H1 (cell line): ENCODE results near the gene PRRC2A. TPM values are rescaled to one million over a fixed set of nuclear protein-coding genes. Genes with fewer than 3 reads are reported as not detected.

Experiments
- CTCF ChIA-PET: fragments of 300-600 bp; sonication (Branson Sonifier 250); formaldehyde crosslinking; loops from one replicate; lab custom pipeline; 2021; ENCODE audit not compliant: partially characterized antibody; lab: Charles Lee
- POLR2A ChIA-PET: fragments of 300-600 bp; sonication (Branson Sonifier 250); formaldehyde crosslinking; loops from one replicate; lab custom pipeline; 2021; ENCODE audit warnings: inconsistent platforms; ENCODE audit not compliant: partially characterized antibody; lab: Charles Lee
- DNase-seq, 2 experiments: peaks; one replicate each; pipeline versions ENCODE4 v3.0.0 to v3.0.0-alpha.2; 2010 to 2022; ENCODE audit warnings: low spot score in 2 of 2, low read depth in 1 of 2, mixed read lengths in 1 of 2
- FAIRE-seq: peaks from 2 replicates; lab custom pipeline; 2011; peaks lifted over from hg19 to GRCh38; lab: Jason Lieb, UNC
- H2AFZ ChIP-seq: 2 replicates; pipeline ENCODE4 v1.8.1; 2012; ENCODE audit warnings: low read length, inconsistent platforms
- H2AK5ac ChIP-seq: 2 replicates; pipeline ENCODE4 v1.6.1; 2013; ENCODE audit warnings: low read depth, low read length
- H2BK120ac ChIP-seq: replicated peaks from 2 replicates; pipeline ENCODE3; 2013; ENCODE audit warnings: low read depth, low read length, inconsistent platforms
- H2BK12ac ChIP-seq: 2 replicates; pipeline ENCODE4 v1.6.1; 2013; ENCODE audit warnings: low read depth, low read length
- H2BK15ac ChIP-seq: 2 replicates; pipeline ENCODE4 v1.6.1; 2013; ENCODE audit warnings: low read length
- H2BK20ac ChIP-seq: 2 replicates; pipeline ENCODE4 v1.6.1; 2013; ENCODE audit warnings: low read length
- H2BK5ac ChIP-seq: 2 replicates; pipeline ENCODE4 v1.6.1; 2013; ENCODE audit warnings: low read depth, low read length
- H3K14ac ChIP-seq: 2 replicates; pipeline ENCODE4 v1.6.1; 2013; ENCODE audit warnings: inconsistent platforms; ENCODE audit not compliant: insufficient read length
- H3K18ac ChIP-seq: 2 replicates; pipeline ENCODE4 v1.6.1; 2013; ENCODE audit warnings: low read length; ENCODE audit errors: extremely low read depth
- H3K23ac ChIP-seq: 2 replicates; pipeline ENCODE4 v1.6.1; 2013; ENCODE audit warnings: inconsistent platforms; ENCODE audit not compliant: insufficient read length
- H3K23me2 ChIP-seq: 2 replicates; pipeline ENCODE4 v1.6.1; 2013; ENCODE audit warnings: low read depth, low read length
- H3K27ac ChIP-seq: 2 replicates; pipeline ENCODE4 v1.6.1; 2011; ENCODE audit warnings: low read depth, low read length, inconsistent platforms
- H3K27me3 ChIP-seq, 4 experiments: replicated peaks in 1 of 4; 1 replicate in 1 of 4; 2 replicates in 3 of 4; pipeline versions ENCODE4 v1.6.1 to v1.8.1; 2011 to 2013; ENCODE audit warnings: low read length in 3 of 4, mild to moderate bottlenecking in 3 of 4, inconsistent platforms in 2 of 4, mixed read lengths in 2 of 4, moderate library complexity in 1 of 4; ENCODE audit not compliant: control insufficient read depth in 3 of 4, insufficient read depth in 3 of 4; ENCODE audit errors: extremely low read depth in 1 of 4
- H3K36me3 ChIP-seq, 4 experiments: 2 replicates each; pipeline versions ENCODE4 v1.6.1 to v1.8.1; 2011 to 2013; ENCODE audit warnings: mild to moderate bottlenecking in 4 of 4, low read length in 3 of 4, moderate library complexity in 2 of 4, control low read depth in 1 of 4, inconsistent platforms in 1 of 4; ENCODE audit not compliant: insufficient read depth in 4 of 4, control insufficient read depth in 2 of 4
- H3K4ac ChIP-seq: replicated peaks from 2 replicates; pipeline ENCODE3; 2013; ENCODE audit warnings: low read length, low read depth, mixed read lengths, inconsistent platforms; ENCODE audit not compliant: insufficient read length
- H3K4me1 ChIP-seq, 4 experiments: replicated peaks in 1 of 4; 1 replicate in 1 of 4; 2 replicates in 3 of 4; pipeline versions ENCODE4 v1.6.1 to v1.8.1; 2011 to 2013; ENCODE audit warnings: low read length in 3 of 4, inconsistent platforms in 2 of 4, mixed read lengths in 1 of 4; ENCODE audit not compliant: insufficient read depth in 4 of 4, control insufficient read depth in 3 of 4
- H3K4me2 ChIP-seq, 2 experiments: 2 replicates each; pipeline versions ENCODE4 v1.6.1 to v1.8.1; 2011 to 2013; ENCODE audit warnings: low read depth in 2 of 2, low read length in 2 of 2, control low read depth in 1 of 2, inconsistent platforms in 1 of 2, mild to moderate bottlenecking in 1 of 2; ENCODE audit not compliant: insufficient read depth in 1 of 2
- H3K4me3 ChIP-seq, 4 experiments: fragments of 200-600, 300-600 bp in 1 of 4; sonication (generic), shearing (Covaris generic), sonication (Bioruptor Twin) in 1 of 4; 2 replicates each; pipeline versions ENCODE4 v1.5.1 to v1.8.1; 2011 to 2016; ENCODE audit warnings: low read length in 4 of 4, low read depth in 3 of 4, control low read depth in 2 of 4, inconsistent platforms in 2 of 4, mild to moderate bottlenecking in 2 of 4, mixed read lengths in 1 of 4, moderate library complexity in 1 of 4; ENCODE audit not compliant: insufficient read depth in 2 of 4; ENCODE audit errors: extremely low read depth in 1 of 4
- H3K56ac ChIP-seq: replicated peaks from 2 replicates; pipeline ENCODE3; 2013; ENCODE audit warnings: low read depth, mild to moderate bottlenecking, mixed read lengths, low read length, inconsistent platforms; ENCODE audit not compliant: insufficient read length
- H3K79me1 ChIP-seq: 2 replicates; pipeline ENCODE4 v1.6.1; 2013; ENCODE audit warnings: low read depth, low read length, control low read depth
- H3K79me2 ChIP-seq, 2 experiments: 2 replicates each; pipeline versions ENCODE4 v1.6.1 to v1.8.1; 2012 to 2013; ENCODE audit warnings: low read length in 2 of 2, mild to moderate bottlenecking in 2 of 2, inconsistent platforms in 1 of 2; ENCODE audit not compliant: insufficient read depth in 2 of 2, control insufficient read depth in 1 of 2
- H3K9ac ChIP-seq, 4 experiments: replicated peaks in 1 of 4; 1 replicate in 1 of 4; 2 replicates in 3 of 4; pipeline versions ENCODE4 v1.6.1 to v1.8.1; 2011 to 2013; ENCODE audit warnings: low read depth in 3 of 4, low read length in 3 of 4, control low read depth in 2 of 4, mild to moderate bottlenecking in 2 of 4, moderate library complexity in 2 of 4, inconsistent platforms in 1 of 4; ENCODE audit errors: extremely low read depth in 1 of 4
- H3K9me3 ChIP-seq, 2 experiments: 2 replicates each; pipeline versions ENCODE4 v1.6.1 to v1.8.1; 2012 to 2013; ENCODE audit warnings: mild to moderate bottlenecking in 2 of 2, moderate library complexity in 2 of 2, control low read depth in 1 of 2, inconsistent platforms in 1 of 2, low read depth in 1 of 2, low read length in 1 of 2, mixed read lengths in 1 of 2; ENCODE audit not compliant: insufficient read depth in 2 of 2
- H4K20me1 ChIP-seq, 2 experiments: replicated peaks in 1 of 2; 2 replicates each; pipeline versions ENCODE3 to v1.8.1; 2011 to 2013; ENCODE audit warnings: inconsistent platforms in 2 of 2, low read length in 2 of 2, mild to moderate bottlenecking in 1 of 2; ENCODE audit not compliant: insufficient read depth in 2 of 2, control insufficient read depth in 1 of 2
- H4K5ac ChIP-seq: 2 replicates; pipeline ENCODE4 v1.6.1; 2013; ENCODE audit warnings: low read length, low read depth, mixed read lengths, inconsistent platforms; ENCODE audit not compliant: insufficient read length
- H4K8ac ChIP-seq: 2 replicates; pipeline ENCODE4 v1.8.0; 2013; ENCODE audit warnings: mild to moderate bottlenecking, moderate library complexity, low read length, inconsistent platforms; ENCODE audit not compliant: insufficient read depth; ENCODE audit errors: extremely low read depth
- H4K91ac ChIP-seq: replicated peaks from 2 replicates; pipeline ENCODE3; 2013; ENCODE audit warnings: low read length, mixed read lengths, inconsistent platforms; ENCODE audit not compliant: insufficient read length
- ASH2L ChIP-seq: fragments of 200-600, 300-600 bp; sonication (generic); IDR thresholded peaks from one replicate; pipeline ENCODE4 v1.7.1; 2017; ENCODE audit warnings: low read length
- BACH1 ChIP-seq: IDR thresholded peaks from 2 replicates; pipeline ENCODE4 v1.6.1; 2012; ENCODE audit warnings: low read length, improper control_type of control experiment
- CEBPB ChIP-seq: IDR thresholded peaks from 2 replicates; pipeline ENCODE4 v1.6.1; 2012; ENCODE audit warnings: low read depth, low read length
- CTBP2 ChIP-seq: IDR thresholded peaks from 2 replicates; pipeline ENCODE4 v1.7.0; 2011; ENCODE audit warnings: borderline replicate concordance, mild to moderate bottlenecking, moderate library complexity, mixed read lengths, low read length; ENCODE audit not compliant: insufficient read depth, insufficient read length
- EZH2 ChIP-seq: fragments of 200-600 bp; sonication (generic); IDR thresholded peaks from 2 replicates; pipeline ENCODE4 v1.7.1; 2012; ENCODE audit warnings: low read depth, mild to moderate bottlenecking, moderate library complexity, low read length, inconsistent platforms; ENCODE audit not compliant: severe bottlenecking
- KDM1A ChIP-seq: fragments of 200-600, 300-600 bp; sonication (generic); IDR thresholded peaks from 2 replicates; pipeline ENCODE4 v1.7.1; 2016; ENCODE audit warnings: mild to moderate bottlenecking, low read length, borderline replicate concordance
- KDM5A ChIP-seq: fragments of 200-600 bp; IDR thresholded peaks from 2 replicates; pipeline ENCODE4 v1.7.1; 2012; ENCODE audit warnings: mild to moderate bottlenecking, low read length, inconsistent platforms, mixed read lengths
- POLR2AphosphoS5 ChIP-seq: IDR thresholded peaks from 2 replicates; pipeline ENCODE4 v1.6.1; 2011; ENCODE audit warnings: low read depth, low read length
- SIX5 ChIP-seq: IDR thresholded peaks from 2 replicates; pipeline ENCODE4 v1.6.1; 2011; ENCODE audit warnings: mild to moderate bottlenecking, low read depth, low read length
- SP2 ChIP-seq: IDR thresholded peaks from 2 replicates; pipeline ENCODE4 v1.6.1; 2012; ENCODE audit warnings: mild to moderate bottlenecking, low read length, inconsistent platforms
- SP4 ChIP-seq: IDR thresholded peaks from 2 replicates; pipeline ENCODE4 v1.6.1; 2012; ENCODE audit warnings: low read length, inconsistent platforms
- WGBS, 2 experiments: shearing (Covaris generic) in 1 of 2; methylation state at CpG; one replicate each; pipeline versions ENCODE4 v1.1.6 to v1.1.7; 2013 to 2015; ENCODE audit warnings: low lambda C conversion rate in 2 of 2, mixed read lengths in 2 of 2, inconsistent platforms in 1 of 2, low coverage in 1 of 2, missing lambda C conversion rate in 1 of 2; ENCODE audit not compliant: insufficient replicate concordance in 2 of 2, insufficient coverage in 1 of 2, insufficient read length in 1 of 2; ENCODE audit errors: extremely low coverage in 1 of 2, missing lambda C conversion rate in 1 of 2; 5-methylcytosine and 5-hydroxymethylcytosine counted together
- polyA plus RNA-seq, 7 experiments: library from polyadenylated mRNA; depleted of rRNA in 3 of 7; stranded (reverse) in 5 of 7; unstranded in 2 of 7; fragments of >200 nt in 5 of 7; fragments of 200-250 nt in 2 of 7; gene quantifications; 1 replicate in 5 of 7; 2 replicates in 1 of 7; 4 replicates in 1 of 7; pipeline versions ENCODE4 v1.2.1 to v1.2.3, GENCODE V29; 2011 to 2013; ENCODE audit warnings: missing spikeins in 2 of 7, mixed read lengths in 2 of 7
- total RNA-seq: library from RNA; stranded (reverse); fragmentation: NEBNext Ultra II Directional; extraction: Animal tissue kit (Norgen Biotek cat#: 25700); gene quantifications from 2 replicates; pipeline ENCODE4 v1.2.1, GENCODE V29; 2021

Gene PRRC2A
- total and polyA plus RNA-seq, 2 of the 8 experiments (the other 6 are each of a cell fraction or from before 2014, with no cell fraction given): 118 to 300 TPM

- POLR2A ChIA-PET: interaction anchor here (0.8 to 12.2 kb wide), 12 partner anchors 10 to 75 kb away, joined by 3 to 110 read pairs (median 4); partner anchors contain the start of genes ATP6V1G2, DDX39B, MCCD1 and NFKBIL1
- Histone ChIP-seq H3K9ac (no peak overlapping the region), H3K23me2 (peaks cover 9% of the 10 kb centered on the region; the same call in 1 of the 2 replicates), H3K14ac (no peak overlapping the region), H3K4me2 (no peak overlapping the region), H2BK120ac (no peak overlapping the region), H4K91ac (no peak overlapping the region), H3K4me1 (peaks cover 0 to 6% (median 5%) of the 10 kb centered on the region in 4 experiments; a peak in 6 of 7 replicates), H3K4me3 (no peak overlapping the region), H3K27ac (no peak overlapping the region), H3K23ac (no peak overlapping the region), H2BK5ac (no peak overlapping the region), H2AK5ac (no peak overlapping the region), H3K79me1 (no peaks in the 10 kb centered on the region)
- CTCF ChIA-PET: interaction anchor here (0.5 to 19.2 kb wide), 8 partner anchors 8 to 348 kb away, joined by 3 to 640 read pairs (median 11); partner anchors contain the start of genes ATP6V1G2, GPANK1, LST1 and LTB
- no peak for DNase-seq
- TF ChIP-seq KDM5A (no peak), KDM1A (no peak), EZH2 (no peak), CTBP2 (no peak), POLR2AphosphoS5 (no peak), BACH1 (no peak), ASH2L (no peak), CEBPB (no peak), SP2 (no peak), SP4 (no peak), SIX5 (no peak)
- TF ChIP-seq, all 59 proteins: peak for 0
- H2BK12ac ChIP-seq: no peak overlapping the region
- H2BK15ac ChIP-seq: no peak overlapping the region; the same call in 1 of the 2 replicates
- no peak overlapping the region for H4K5ac ChIP-seq
- no peak for FAIRE-seq
- no peak overlapping the region for H4K8ac ChIP-seq
- H3K56ac ChIP-seq: no peak overlapping the region
- H3K4ac ChIP-seq: no peak overlapping the region
- H3K18ac ChIP-seq: no peak overlapping the region
- peaks cover 0 to 8% (median 7%) of the 10 kb centered on the region in 4 experiments; a peak in 5 of 7 replicates for H3K27me3 ChIP-seq
- no peak overlapping the region for H2BK20ac ChIP-seq
- H3K36me3 ChIP-seq: no peaks in the 10 kb centered on the region
- 87% methylated on average over 18 of the region's 19 CpGs; no CpG with 5 or more reads in 1 of the 2 experiments for WGBS, 2 experiments
- no peak overlapping the region for H2AFZ ChIP-seq
- H3K79me2 ChIP-seq: no peaks in the 10 kb centered on the region
- no peaks in the 10 kb centered on the region for H3K9me3 ChIP-seq
- H4K20me1 ChIP-seq: no peaks in the 10 kb centered on the region
Measured at GRCh38 chr6:31576897-31577578, 43.5 kb upstream of the PRRC2A start.
